ENCODE measurements around the gene UBE3B.
"Not testable (repeated sequence)": the region's sequence is repeated elsewhere in the genome, so short reads cannot be mapped to it uniquely, and the experiment has no call there.

Gene UBE3B

GRCh38 chr12:109477185-109477962 lies at the start of gene UBE3B, which contains the start of gene KCTD10:
Gene UBE3B, plus strand, starts transcription at chr12:109477634. Its CDS starts 5,918 bp downstream, at chr12:109483552.
Gene KCTD10, minus strand, starts transcription at chr12:109477300. Its CDS starts 38 bp downstream, at chr12:109477262.
- Histone ChIP-seq H3K9ac (ENCODE audit: low read depth, low read length) (peak within 1 kb of the TSS; percentile 94), H3K4me3 (ENCODE audit: low read depth, low read length) (peak within 1 kb of the TSS; percentile 91), H3K9me3 (ENCODE audit: control insufficient read depth, insufficient read depth, low read length) (no peaks in the 10 kb centered on the region), H3K36me3 (ENCODE audit: control insufficient read depth, insufficient read depth, low read length) (peaks cover 4% of the 10 kb centered on the region), H3K4me1 (ENCODE audit: control insufficient read depth, insufficient read depth, low read length) (peaks cover 7% of the 10 kb centered on the region), H3K27me3 (ENCODE audit: control insufficient read depth, insufficient read depth, low read length) (no peaks in the 10 kb centered on the region)

- Histone ChIP-seq H3K4me1 (ENCODE audit: control insufficient read depth, insufficient read depth, low read length) (no peaks in the 10 kb centered on the region), H3K27me3 (ENCODE audit: control insufficient read depth, insufficient read depth, low read length) (no peaks in the 10 kb centered on the region), H3K9me3 (ENCODE audit: control insufficient read depth, insufficient read depth, low read length) (no peaks in the 10 kb centered on the region), H3K9ac (ENCODE audit: low read depth, low read length) (no peak overlapping the region), H3K36me3 (ENCODE audit: control insufficient read depth, insufficient read depth, low read length) (no peaks in the 10 kb centered on the region), H3K4me3 (ENCODE audit: low read depth, low read length) (no peak overlapping the region)
Observed at GRCh38 chr12:109428037-109428629, 49.3 kb upstream of the UBE3B start.

- not testable (repeated sequence) for H3K9ac ChIP-seq (ENCODE audit: low read depth, low read length); H3K27me3 ChIP-seq (ENCODE audit: control insufficient read depth, insufficient read depth, low read length); H3K9me3 ChIP-seq (ENCODE audit: control insufficient read depth, insufficient read depth, low read length); H3K4me3 ChIP-seq (ENCODE audit: low read depth, low read length); H3K4me1 ChIP-seq (ENCODE audit: control insufficient read depth, insufficient read depth, low read length); H3K36me3 ChIP-seq (ENCODE audit: control insufficient read depth, insufficient read depth, low read length)
Observed at GRCh38 chr12:109428804-109429203, 48.6 kb upstream of the UBE3B start.

GRCh38 chr12:109430244-109430643 lies 47.2 kb upstream of the UBE3B start:
- no peaks in the 10 kb centered on the region for H3K27me3 ChIP-seq (ENCODE audit: control insufficient read depth, insufficient read depth, low read length)
- H3K36me3 ChIP-seq (ENCODE audit: control insufficient read depth, insufficient read depth, low read length) = no peaks in the 10 kb centered on the region
- peaks cover 12% of the 10 kb centered on the region for H3K4me1 ChIP-seq (ENCODE audit: control insufficient read depth, insufficient read depth, low read length)
- H3K4me3 ChIP-seq (ENCODE audit: low read depth, low read length) = no peak overlapping the region
- H3K9me3 ChIP-seq (ENCODE audit: control insufficient read depth, insufficient read depth, low read length) = no peaks in the 10 kb centered on the region
- H3K9ac ChIP-seq (ENCODE audit: low read depth, low read length) = no peak overlapping the region

- Histone ChIP-seq H3K4me1 (ENCODE audit: control insufficient read depth, insufficient read depth, low read length) (peaks cover 27% of the 10 kb centered on the region), H3K27me3 (ENCODE audit: control insufficient read depth, insufficient read depth, low read length) (no peaks in the 10 kb centered on the region)
Observed at GRCh38 chr12:109432431-109432830, 45.0 kb upstream of the UBE3B start.

GRCh38 chr12:109432842-109433304 lies 44.6 kb upstream of the UBE3B start:
- Histone ChIP-seq H3K9ac (ENCODE audit: low read depth, low read length) (no peak overlapping the region), H3K4me3 (ENCODE audit: low read depth, low read length) (no peak overlapping the region)

More at GRCh38 chr12:109432431-109432830, 45.0 kb upstream of the UBE3B start:
- Histone ChIP-seq H3K36me3 (ENCODE audit: control insufficient read depth, insufficient read depth, low read length) (no peaks in the 10 kb centered on the region), H3K9ac (ENCODE audit: low read depth, low read length) (no peak overlapping the region), H3K4me3 (ENCODE audit: low read depth, low read length) (no peak overlapping the region), H3K9me3 (ENCODE audit: control insufficient read depth, insufficient read depth, low read length) (no peaks in the 10 kb centered on the region)

GRCh38 chr12:109433618-109434017 lies 43.8 kb upstream of the UBE3B start:
- Histone ChIP-seq H3K36me3 (ENCODE audit: control insufficient read depth, insufficient read depth, low read length) (no peaks in the 10 kb centered on the region), H3K4me3 (ENCODE audit: low read depth, low read length) (no peak overlapping the region), H3K4me1 (ENCODE audit: control insufficient read depth, insufficient read depth, low read length) (peaks cover 27% of the 10 kb centered on the region), H3K9ac (ENCODE audit: low read depth, low read length) (no peak overlapping the region), H3K9me3 (ENCODE audit: control insufficient read depth, insufficient read depth, low read length) (no peaks in the 10 kb centered on the region), H3K27me3 (ENCODE audit: control insufficient read depth, insufficient read depth, low read length) (no peaks in the 10 kb centered on the region)

More at GRCh38 chr12:109432842-109433304, 44.6 kb upstream of the UBE3B start:
- H3K36me3 ChIP-seq (ENCODE audit: control insufficient read depth, insufficient read depth, low read length) = no peaks in the 10 kb centered on the region
- H3K9me3 ChIP-seq (ENCODE audit: control insufficient read depth, insufficient read depth, low read length) = no peaks in the 10 kb centered on the region
- peaks cover 27% of the 10 kb centered on the region for H3K4me1 ChIP-seq (ENCODE audit: control insufficient read depth, insufficient read depth, low read length)
- H3K27me3 ChIP-seq (ENCODE audit: control insufficient read depth, insufficient read depth, low read length) = no peaks in the 10 kb centered on the region

GRCh38 chr12:109434582-109434981 lies 42.9 kb upstream of the UBE3B start:
- H3K27me3 ChIP-seq (ENCODE audit: control insufficient read depth, insufficient read depth, low read length) = no peaks in the 10 kb centered on the region
- H3K4me3 ChIP-seq (ENCODE audit: low read depth, low read length) = no peak overlapping the region
- H3K9ac ChIP-seq (ENCODE audit: low read depth, low read length) = no peak overlapping the region
- no peaks in the 10 kb centered on the region for H3K9me3 ChIP-seq (ENCODE audit: control insufficient read depth, insufficient read depth, low read length)
- H3K4me1 ChIP-seq (ENCODE audit: control insufficient read depth, insufficient read depth, low read length) = peaks cover 27% of the 10 kb centered on the region
- no peaks in the 10 kb centered on the region for H3K36me3 ChIP-seq (ENCODE audit: control insufficient read depth, insufficient read depth, low read length)

GRCh38 chr12:109435428-109436187 lies 41.8 kb upstream of the UBE3B start:
- Histone ChIP-seq H3K9me3 (ENCODE audit: control insufficient read depth, insufficient read depth, low read length) (no peaks in the 10 kb centered on the region), H3K9ac (ENCODE audit: low read depth, low read length) (no peak overlapping the region), H3K4me1 (ENCODE audit: control insufficient read depth, insufficient read depth, low read length) (peaks cover 27% of the 10 kb centered on the region), H3K27me3 (ENCODE audit: control insufficient read depth, insufficient read depth, low read length) (no peaks in the 10 kb centered on the region), H3K4me3 (ENCODE audit: low read depth, low read length) (no peak overlapping the region), H3K36me3 (ENCODE audit: control insufficient read depth, insufficient read depth, low read length) (no peaks in the 10 kb centered on the region)

GRCh38 chr12:109436188-109436560 lies 41.3 kb upstream of the UBE3B start:
- H3K4me1 ChIP-seq (ENCODE audit: control insufficient read depth, insufficient read depth, low read length) = peaks cover 27% of the 10 kb centered on the region
- H3K9ac ChIP-seq (ENCODE audit: low read depth, low read length) = no peak overlapping the region
- H3K9me3 ChIP-seq (ENCODE audit: control insufficient read depth, insufficient read depth, low read length) = no peaks in the 10 kb centered on the region

GRCh38 chr12:109439181-109439580 lies 38.3 kb upstream of the UBE3B start:
- no peaks in the 10 kb centered on the region for H3K9me3 ChIP-seq (ENCODE audit: control insufficient read depth, insufficient read depth, low read length)
- no peaks in the 10 kb centered on the region for H3K36me3 ChIP-seq (ENCODE audit: control insufficient read depth, insufficient read depth, low read length)
- H3K4me3 ChIP-seq (ENCODE audit: low read depth, low read length) = no peak overlapping the region
- no peak overlapping the region for H3K9ac ChIP-seq (ENCODE audit: low read depth, low read length)
- no peaks in the 10 kb centered on the region for H3K27me3 ChIP-seq (ENCODE audit: control insufficient read depth, insufficient read depth, low read length)
- peaks cover 25% of the 10 kb centered on the region for H3K4me1 ChIP-seq (ENCODE audit: control insufficient read depth, insufficient read depth, low read length)

More at GRCh38 chr12:109436188-109436560, 41.3 kb upstream of the UBE3B start:
- H3K4me3 ChIP-seq (ENCODE audit: low read depth, low read length) = no peak overlapping the region
- H3K36me3 ChIP-seq (ENCODE audit: control insufficient read depth, insufficient read depth, low read length) = no peaks in the 10 kb centered on the region
- H3K27me3 ChIP-seq (ENCODE audit: control insufficient read depth, insufficient read depth, low read length) = no peaks in the 10 kb centered on the region
